ENCODE results near the gene NOTO. TPM values are rescaled to one million over a fixed set of nuclear protein-coding genes. Genes with fewer than 3 reads are reported as not detected.
"Not testable (repeated sequence)": the region's sequence is repeated elsewhere in the genome, so short reads cannot be mapped to it uniquely, and the experiment has no call there.

The NOTO gene
- total RNA-seq, result not detected

- intact Hi-C loops (cut with DNase I; ENCODE audit: low total_unique reads), result no loop called here
- no peaks in the 10 kb centered on the region for H3K36me3 ChIP-seq
- H3K27ac ChIP-seq, result no peak within 1 kb of the TSS
Measured at GRCh38 chr2:73202156-73203054, at the start of gene NOTO. TSS of gene NOTO (plus strand) at chr2:73202574. CDS start at chr2:73202667, 93 bp downstream.

GRCh38 chr2:73156539-73157124 is 45.7 kb upstream of the NOTO start:
- peak; percentile 17 to 34 for DNase-seq
- Histone ChIP-seq H3K27me3 (peaks cover 0 to 9% (median 5%) of the 10 kb centered on the region in 3 donors), H3K9me3 (no peaks in the 10 kb centered on the region), H3K4me3 (no peak overlapping the region), H3K27ac (no peak overlapping the region), H3K36me3 (no peaks in the 10 kb centered on the region), H3K4me1 (peaks cover 0 to 3% of the 10 kb centered on the region in 2 donors)
- peak; percentile 62 to 72 for ATAC-seq
- intact Hi-C loops (cut with DNase I; ENCODE audit: low total_unique reads), result loop anchor here (1.0 to 2.0 kb wide), 2 partner anchors 71 to 162 kb away; no protein-coding TSS in a partner anchor
- TF ChIP-seq CTCF (IDR thresholded peaks at IDR 0.05 in 4 of 5, conservative IDR thresholded peaks at IDR 0.05 in 1 of 5) (peak; percentile 43 to 82 (median 73)), POLR2A (IDR thresholded peaks at IDR 0.05) (no peak)
- in situ Hi-C loops (cut with MboI; ENCODE audit: low sequenced_read_pairs in 4 of 4), result loop anchor here (5.0 to 25.0 kb wide), 5 partner anchors 69 to 269 kb away; partner anchors contain the start of gene SPR (in 1 of the 4)

More at GRCh38 chr2:73202156-73203054, at the start of gene NOTO:
- Histone ChIP-seq H3K27me3 (peaks cover 33 to 62% (median 51%) of the 10 kb centered on the region in 3 donors), H3K4me1 (peaks cover 3 to 10% of the 10 kb centered on the region in 2 donors), H3K4me3 (peak within 1 kb of the TSS in 3 of 4 donors; percentile 26 to 51 (median 38)), H3K9me3 (no peaks in the 10 kb centered on the region)
- ATAC-seq, result no peak
- DNase-seq, result no peak
- TF ChIP-seq POLR2A (IDR thresholded peaks at IDR 0.05) (no peak), CTCF (IDR thresholded peaks at IDR 0.05 in 4 of 5, conservative IDR thresholded peaks at IDR 0.05 in 1 of 5) (no peak)
- in situ Hi-C loops (cut with MboI; ENCODE audit: low sequenced_read_pairs in 4 of 4), result no loop called here

- Histone ChIP-seq H3K27ac (no peak overlapping the region), H3K4me3 (no peak overlapping the region), H3K9me3 (no peaks in the 10 kb centered on the region), H3K36me3 (no peaks in the 10 kb centered on the region), H3K27me3 (no peaks in the 10 kb centered on the region), H3K4me1 (no peaks in the 10 kb centered on the region)
- no peak for TF ChIP-seq POLR2A (IDR thresholded peaks at IDR 0.05)
- intact Hi-C loops (cut with DNase I; ENCODE audit: low total_unique reads), result loop anchor here (1.0 to 2.0 kb wide), 4 partner anchors 13 to 270 kb away; no protein-coding TSS in a partner anchor
- in situ Hi-C loops (cut with MboI; ENCODE audit: low sequenced_read_pairs in 4 of 4), result loop anchor here (5.0 to 25.0 kb wide), 4 partner anchors 76 to 276 kb away; partner anchors contain the start of gene SPR (in 1 of the 4)
- no peak for ATAC-seq
- no peak for DNase-seq
Measured at GRCh38 chr2:73162856-73163391, 39.5 kb upstream of the NOTO start.

- Histone ChIP-seq H3K36me3 (no peaks in the 10 kb centered on the region), H3K27ac (no peak overlapping the region), H3K4me1 (no peaks in the 10 kb centered on the region), H3K9me3 (no peaks in the 10 kb centered on the region), H3K27me3 (no peaks in the 10 kb centered on the region), H3K4me3 (no peak overlapping the region)
- TF ChIP-seq POLR2A (IDR thresholded peaks at IDR 0.05), result no peak
- TF ChIP-seq CTCF (IDR thresholded peaks at IDR 0.05 in 4 of 5, conservative IDR thresholded peaks at IDR 0.05 in 1 of 5), result peak; percentile 68 to 88 (median 78)
- intact Hi-C loops (cut with DNase I; ENCODE audit: low total_unique reads) (loop anchor here (2.0 kb wide), 3 partner anchors 13 to 271 kb away; no protein-coding TSS in a partner anchor), in situ Hi-C loops (cut with MboI; ENCODE audit: low sequenced_read_pairs in 4 of 4) (loop anchor here (5.0 to 25.0 kb wide), 4 partner anchors 76 to 276 kb away; partner anchors contain the start of gene SPR (in 1 of the 4))
- DNase-seq (peak; percentile 16 to 32), ATAC-seq (peak; percentile 63 to 81)
Measured at GRCh38 chr2:73163483-73164367, 38.6 kb upstream of the NOTO start.

GRCh38 chr2:73165978-73166377 is 36.4 kb upstream of the NOTO start:
- H3K4me1 ChIP-seq; H3K27ac ChIP-seq; H3K36me3 ChIP-seq; intact Hi-C loops (cut with DNase I; ENCODE audit: low total_unique reads); H3K4me3 ChIP-seq; ATAC-seq; DNase-seq; H3K27me3 ChIP-seq; H3K9me3 ChIP-seq: not testable (repeated sequence)
- in situ Hi-C loops (cut with MboI; ENCODE audit: low sequenced_read_pairs in 4 of 4), result loop anchor here in 2 of 4 donors (25.0 kb wide), 2 partner anchors 179 to 279 kb away; partner anchors contain the start of gene SPR (in 1 of the 2)

GRCh38 chr2:73166813-73167212 is 35.6 kb upstream of the NOTO start:
- in situ Hi-C loops (cut with MboI; ENCODE audit: low sequenced_read_pairs in 4 of 4), result loop anchor here in 2 of 4 donors (25.0 kb wide), 2 partner anchors 180 to 280 kb away; partner anchors contain the start of gene SPR (in 1 of the 2)
- H3K27ac ChIP-seq; H3K27me3 ChIP-seq; ATAC-seq; H3K36me3 ChIP-seq; H3K4me1 ChIP-seq; DNase-seq; H3K4me3 ChIP-seq; H3K9me3 ChIP-seq; intact Hi-C loops (cut with DNase I; ENCODE audit: low total_unique reads): not testable (repeated sequence)

- H3K4me3 ChIP-seq; ATAC-seq; DNase-seq; intact Hi-C loops (cut with DNase I; ENCODE audit: low total_unique reads); H3K27me3 ChIP-seq; H3K27ac ChIP-seq; H3K4me1 ChIP-seq; H3K36me3 ChIP-seq; H3K9me3 ChIP-seq: not testable (repeated sequence)
- in situ Hi-C loops (cut with MboI; ENCODE audit: low sequenced_read_pairs in 4 of 4), result loop anchor here in 2 of 4 donors (25.0 kb wide), 2 partner anchors 181 to 281 kb away; partner anchors contain the start of gene SPR (in 1 of the 2)
Measured at GRCh38 chr2:73168348-73168747, 34.0 kb upstream of the NOTO start.
